Activated T-cell treated with anti-CD3 and anti-CD28 coated beads for 48 hours (primary cell): ENCODE results near the gene ZNF530.
A peak's percentile ranks its signal among the peaks of the same experiment; 100 is the strongest.

Experiments
- DNase-seq: peaks from one replicate; pipeline ENCODE4 v3.0.0-alpha.2; 2020; ENCODE audit warnings: low read depth

ZNF530 gene

GRCh38 chr19:57599761-57600383, at the start of gene ZNF530:
Gene ZNF530 (plus strand): TSS chr19:57599885. CDS start chr19:57604346, 4,461 bp downstream.
- peak; percentile 84 for DNase-seq

- DNase-seq = no peak
Measured at GRCh38 chr19:57552432-57552831, 47.3 kb upstream of the ZNF530 start.

- DNase-seq = no peak
Measured at GRCh38 chr19:57557659-57558058, 42.0 kb upstream of the ZNF530 start.

GRCh38 chr19:57558525-57558924, 41.2 kb upstream of the ZNF530 start:
- DNase-seq = no peak

GRCh38 chr19:57559008-57559403, 40.7 kb upstream of the ZNF530 start:
- no peak for DNase-seq

GRCh38 chr19:57559404-57560025, 40.2 kb upstream of the ZNF530 start, which contains the start of gene ZNF550:
Gene ZNF550 (minus strand): TSS chr19:57559863. CDS start chr19:57559682, 181 bp downstream.
- peak; percentile 82 for DNase-seq

GRCh38 chr19:57560049-57560491, 39.6 kb upstream of the ZNF530 start:
- DNase-seq = no peak

GRCh38 chr19:57563547-57563946, 36.1 kb upstream of the ZNF530 start:
- DNase-seq = no peak

GRCh38 chr19:57566396-57567265, 33.1 kb upstream of the ZNF530 start:
- no peak for DNase-seq

- no peak for DNase-seq
Measured at GRCh38 chr19:57570707-57571106, 29.0 kb upstream of the ZNF530 start.

GRCh38 chr19:57572415-57572947, 27.2 kb upstream of the ZNF530 start:
- DNase-seq = no peak

- no peak for DNase-seq
Measured at GRCh38 chr19:57576661-57577060, 23.0 kb upstream of the ZNF530 start.

- DNase-seq = peak; percentile 89
Measured at GRCh38 chr19:57578487-57579205, 21.0 kb upstream of the ZNF530 start, which contains the start of gene ZNF416. Gene ZNF416 (minus strand): TSS chr19:57578911. CDS start chr19:57578704, 207 bp downstream.

- DNase-seq = no peak
Measured at GRCh38 chr19:57583104-57583520, 16.6 kb upstream of the ZNF530 start.

GRCh38 chr19:57583521-57584416, 15.9 kb upstream of the ZNF530 start, which contains the start of gene ZIK1:
Gene ZIK1 (plus strand): TSS chr19:57584145. CDS start chr19:57584357, 212 bp downstream.
- DNase-seq = peak; percentile 71

GRCh38 chr19:57587529-57587928, 12.2 kb upstream of the ZNF530 start:
- DNase-seq = no peak

- no peak for DNase-seq
Measured at GRCh38 chr19:57599377-57599760, 316 bp upstream of the ZNF530 start.

- no peak for DNase-seq
Measured at GRCh38 chr19:57606931-57607330, 7.2 kb downstream of the ZNF530 start.

GRCh38 chr19:57611113-57611512, 11.4 kb downstream of the ZNF530 start:
- DNase-seq = no peak

GRCh38 chr19:57613941-57614743, 14.5 kb downstream of the ZNF530 start, which contains the start of gene ZNF134:
Gene ZNF134 (plus strand): TSS chr19:57614242. CDS start chr19:57619469, 5,227 bp downstream.
- peak; percentile 86 for DNase-seq
